MV-4-11 (cell line): ENCODE data around the gene PRKCB.
"Not testable (repeated sequence)": the region's sequence is repeated elsewhere in the genome, so short reads cannot be mapped to it uniquely, and the experiment has no call there.

ENCODE experiments used
- DNase-seq: peaks from one replicate; lab custom pipeline; 2025; lab: John Stamatoyannopoulos, UW

Gene PRKCB

GRCh38 chr16:24091125-24091524, 255.3 kb downstream of the PRKCB start:
- no peak for DNase-seq

- DNase-seq: no peak
These were observed 257.3 kb downstream of the PRKCB start for GRCh38 chr16:24093049-24093448.

- no peak for DNase-seq
These were observed 258.9 kb downstream of the PRKCB start for GRCh38 chr16:24094660-24095059.

- no peak for DNase-seq
These were observed 263.1 kb downstream of the PRKCB start for GRCh38 chr16:24098896-24099295.

GRCh38 chr16:24101431-24101830, 265.6 kb downstream of the PRKCB start:
- DNase-seq: no peak

- peak; percentile 3 for DNase-seq
These were observed 266.5 kb downstream of the PRKCB start for GRCh38 chr16:24102209-24102660.

- not testable (repeated sequence) for DNase-seq
These were observed 269.7 kb downstream of the PRKCB start for GRCh38 chr16:24105471-24105870.

- DNase-seq: not testable (repeated sequence)
These were observed 272.3 kb downstream of the PRKCB start for GRCh38 chr16:24108090-24108489.

GRCh38 chr16:24111724-24112302, 276.0 kb downstream of the PRKCB start:
- DNase-seq: no peak

GRCh38 chr16:24113115-24113745, 277.4 kb downstream of the PRKCB start:
- DNase-seq: no peak

GRCh38 chr16:24114876-24115275, 279.1 kb downstream of the PRKCB start:
- no peak for DNase-seq

- DNase-seq: no peak
These were observed 280.4 kb downstream of the PRKCB start for GRCh38 chr16:24116046-24116776.

- no peak for DNase-seq
These were observed 281.2 kb downstream of the PRKCB start for GRCh38 chr16:24116989-24117388.

GRCh38 chr16:24117680-24118079, 281.9 kb downstream of the PRKCB start:
- no peak for DNase-seq

GRCh38 chr16:24118126-24118821, 282.5 kb downstream of the PRKCB start:
- no peak for DNase-seq

- DNase-seq: no peak
These were observed 284.0 kb downstream of the PRKCB start for GRCh38 chr16:24119807-24120206.

- DNase-seq: no peak
These were observed 287.5 kb downstream of the PRKCB start for GRCh38 chr16:24123275-24123674.

- DNase-seq: no peak
These were observed 288.5 kb downstream of the PRKCB start for GRCh38 chr16:24124291-24124690.

GRCh38 chr16:24125214-24125613, 289.4 kb downstream of the PRKCB start:
- DNase-seq: peak; percentile 5

- DNase-seq: no peak
These were observed 293.7 kb downstream of the PRKCB start for GRCh38 chr16:24129412-24129918.

GRCh38 chr16:24130494-24131085, 294.8 kb downstream of the PRKCB start:
- no peak for DNase-seq

GRCh38 chr16:24131294-24131693, 295.5 kb downstream of the PRKCB start:
- no peak for DNase-seq
